GM18951 (cell line): ENCODE results near the gene ARHGEF5.
"Not testable (repeated sequence)": the region's sequence is repeated elsewhere in the genome, so short reads cannot be mapped to it uniquely, and the experiment has no call there.

Source experiments
- POLR2A ChIP-seq: IDR thresholded peaks from 4 replicates; pipeline ENCODE4 v1.6.1; 2011; ENCODE audit warnings: mild to moderate bottlenecking; ENCODE audit not compliant: insufficient read length, insufficient read depth; ENCODE audit errors: extremely low read depth
- in situ Hi-C: fragments of 300-500 bp; cut with MboI; formaldehyde crosslinking; loops from one replicate; pipeline ENCODE4 v1.12.0; 2022; ENCODE audit warnings: low sequenced_read_pairs, mixed read lengths, inconsistent platforms; ENCODE audit not compliant: unreplicated experiment

The ARHGEF5 gene

DNA sequence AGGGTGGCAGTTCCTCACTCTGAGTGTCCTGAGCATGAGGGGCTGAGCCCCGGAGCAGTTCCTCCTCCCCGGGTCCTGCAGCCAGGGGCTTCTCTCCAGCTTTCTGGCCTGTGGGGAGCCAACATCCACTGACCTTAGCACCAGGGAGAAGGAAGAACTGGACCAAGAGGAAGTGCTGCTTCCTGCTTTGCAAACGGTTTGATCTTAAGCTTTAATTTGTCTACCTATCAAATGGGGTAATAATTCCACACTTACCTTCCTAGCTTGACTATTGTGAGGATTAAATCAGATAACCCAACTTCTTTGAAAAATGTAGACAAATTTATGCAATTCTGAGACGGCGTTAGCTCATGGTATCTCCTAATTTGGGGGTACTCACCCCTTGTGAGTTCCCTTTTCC, 46.3 kb downstream of the ARHGEF5 start:
- TF ChIP-seq POLR2A: no peak
- in situ Hi-C loops: no loop called here

DNA sequence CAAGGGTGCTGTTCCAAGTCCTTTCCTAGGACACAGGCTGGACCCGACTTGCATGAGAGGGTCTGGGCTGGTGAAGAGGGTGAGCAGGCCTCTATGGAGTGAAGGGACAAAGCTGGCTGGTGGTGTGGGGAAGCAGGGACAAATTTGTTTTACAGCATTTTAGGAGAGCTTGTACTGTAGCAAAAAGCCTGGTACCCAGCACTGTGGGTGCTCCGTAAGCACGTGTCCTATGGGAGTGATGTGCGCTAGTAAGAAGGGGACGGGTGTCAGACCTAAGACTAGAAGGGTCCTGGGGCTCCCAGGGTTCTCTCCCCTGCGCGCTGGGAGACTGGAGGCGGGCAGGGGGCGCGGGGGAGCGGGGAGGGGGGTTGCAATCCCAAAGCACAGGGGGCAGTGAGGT, 47.9 kb downstream of the ARHGEF5 start:
- TF ChIP-seq POLR2A: no peak
- in situ Hi-C loops: no loop called here

DNA sequence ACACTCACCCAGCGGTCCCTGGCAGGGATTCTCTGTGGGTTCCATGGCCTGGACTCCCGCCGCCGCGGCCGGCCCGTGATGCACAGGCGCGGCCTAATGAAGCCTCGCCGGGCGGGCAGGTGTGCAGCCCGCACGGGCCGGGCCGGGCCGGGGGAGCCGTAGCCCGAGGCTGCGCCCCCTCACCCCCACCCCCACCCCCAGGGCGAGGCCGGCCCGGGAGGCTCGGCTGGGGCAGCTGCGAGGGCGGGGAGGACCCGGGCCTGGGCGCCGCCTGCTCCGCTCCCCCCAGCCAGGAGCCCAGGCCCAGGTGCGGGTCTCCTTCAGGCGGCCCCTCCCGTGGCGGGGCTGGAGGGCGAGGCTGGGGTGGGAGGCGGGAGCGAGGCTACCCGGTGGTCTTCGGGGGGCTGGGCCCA, 48.5 kb downstream of the ARHGEF5 start, which contains the start of gene NOBOX:
NOBOX (minus strand) TSS at position 45 of the 413 bp plus-strand sequence.
- in situ Hi-C loops: no loop called here

DNA sequence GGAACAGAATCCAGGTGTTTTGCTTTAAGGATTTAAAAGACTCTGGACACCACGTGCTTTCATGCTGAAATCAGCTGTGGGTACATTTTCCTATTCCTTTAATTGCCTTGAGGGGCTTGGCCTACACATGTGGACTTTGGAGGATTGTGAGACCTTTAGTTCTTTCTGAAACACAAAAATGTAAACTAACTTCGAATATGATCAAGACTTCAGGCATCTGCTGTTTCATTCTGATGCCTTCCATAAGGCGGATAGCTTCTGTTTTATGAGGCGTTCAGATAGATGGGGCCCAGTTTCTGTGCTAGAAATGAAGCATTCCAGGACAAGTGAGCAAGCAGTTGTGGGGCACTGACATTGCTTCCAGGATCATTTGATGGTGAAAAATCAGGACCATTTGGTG, 49.7 kb downstream of the ARHGEF5 start:
- TF ChIP-seq POLR2A: no peak
- in situ Hi-C loops: no loop called here

More for the DNA sequence above, 48.5 kb downstream of the ARHGEF5 start, which contains the start of gene NOBOX:
- TF ChIP-seq POLR2A: no peak

DNA sequence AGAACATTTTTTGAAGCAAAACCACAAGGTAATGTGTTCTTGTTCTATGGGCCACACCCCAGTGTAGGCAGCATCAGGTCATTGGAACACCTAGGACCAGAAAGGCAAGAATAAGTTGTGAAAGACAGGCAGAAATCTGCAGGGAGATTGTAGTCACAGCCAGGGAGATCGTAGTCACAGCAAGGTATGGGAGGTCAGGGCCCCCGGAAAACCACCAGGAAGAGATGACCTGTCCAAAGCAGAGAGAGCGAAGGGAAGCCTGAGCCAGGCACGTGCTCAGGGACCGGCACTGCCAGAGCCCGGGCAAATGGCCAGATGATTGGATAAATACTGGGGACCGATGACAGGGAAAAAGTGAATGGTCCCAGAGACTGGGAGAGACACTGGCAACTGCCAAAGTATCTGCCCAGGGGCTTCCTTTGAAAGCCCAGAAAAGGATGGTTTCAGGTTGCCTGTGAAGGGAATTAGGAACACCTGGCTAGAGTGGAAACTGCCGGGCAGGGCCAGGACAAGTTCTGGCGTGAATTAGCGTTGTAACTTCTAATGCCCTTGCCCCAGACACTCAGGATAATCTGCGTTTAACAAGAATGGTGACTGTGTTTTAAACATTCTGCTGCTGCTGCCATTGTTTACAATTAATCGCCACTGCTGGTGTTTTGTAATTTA, 52.2 kb downstream of the ARHGEF5 start:
- in situ Hi-C loops: no loop called here
- no peak for TF ChIP-seq POLR2A

DNA sequence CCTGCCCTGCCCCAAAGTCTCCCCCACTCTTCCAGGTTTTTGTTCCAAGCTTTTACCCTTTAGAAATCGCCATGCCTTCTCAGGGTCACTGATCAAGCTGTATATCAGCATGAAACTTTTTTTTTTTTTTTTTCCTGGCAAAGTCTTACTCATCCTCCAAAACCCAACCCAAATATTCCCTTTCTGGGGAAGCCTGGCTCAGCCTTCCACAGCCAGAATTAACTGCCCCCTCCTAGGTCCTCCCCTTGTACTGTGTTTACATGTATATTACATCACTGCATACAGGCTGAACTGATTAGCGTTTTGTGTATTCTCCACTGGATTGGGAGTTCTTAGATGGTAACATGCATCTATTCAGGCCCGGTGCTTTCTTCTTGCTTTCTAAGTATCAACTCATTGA, 52.9 kb downstream of the ARHGEF5 start:
- in situ Hi-C loops: no loop called here
- TF ChIP-seq POLR2A: no peak

DNA sequence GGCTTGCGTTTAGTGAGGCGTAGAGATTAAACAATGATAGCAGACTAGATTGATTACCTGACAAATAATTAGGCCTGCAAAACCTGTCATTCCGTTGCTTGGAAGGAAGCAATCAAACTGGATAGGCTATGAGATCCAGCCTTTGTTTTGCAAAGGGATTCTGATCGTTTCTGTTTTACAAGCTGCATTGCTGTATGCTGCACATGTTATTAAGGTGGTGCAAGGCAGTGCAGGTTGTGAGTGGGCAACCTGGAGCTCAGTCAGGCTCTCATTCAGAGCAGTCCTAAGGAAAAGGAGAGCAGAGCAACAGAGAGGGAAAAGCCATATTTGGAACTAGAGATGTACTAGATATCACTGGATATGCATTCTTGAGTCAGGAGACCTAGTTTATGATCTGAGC, 55.2 kb downstream of the ARHGEF5 start:
- TF ChIP-seq POLR2A: no peak
- in situ Hi-C loops: no loop called here

DNA sequence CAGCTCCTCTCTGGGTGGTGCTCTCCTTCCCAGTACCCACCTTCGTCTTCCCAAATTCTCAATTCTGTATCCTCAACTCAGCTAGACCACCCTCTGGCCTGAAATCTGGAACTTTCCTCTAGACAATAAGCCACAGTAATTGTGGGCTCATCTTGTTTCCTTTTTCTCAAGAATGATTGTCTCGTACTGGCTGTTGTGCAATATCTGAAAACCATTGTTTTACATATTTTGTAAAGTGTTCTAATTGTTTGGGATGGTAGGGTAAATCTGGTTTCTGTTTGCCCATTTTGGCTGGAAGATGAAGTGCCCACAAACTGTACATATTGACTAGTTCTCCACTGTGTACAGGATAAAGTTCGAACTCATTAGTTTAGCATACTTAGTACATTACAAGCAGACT, 59.6 kb downstream of the ARHGEF5 start:
- in situ Hi-C loops: no loop called here

DNA sequence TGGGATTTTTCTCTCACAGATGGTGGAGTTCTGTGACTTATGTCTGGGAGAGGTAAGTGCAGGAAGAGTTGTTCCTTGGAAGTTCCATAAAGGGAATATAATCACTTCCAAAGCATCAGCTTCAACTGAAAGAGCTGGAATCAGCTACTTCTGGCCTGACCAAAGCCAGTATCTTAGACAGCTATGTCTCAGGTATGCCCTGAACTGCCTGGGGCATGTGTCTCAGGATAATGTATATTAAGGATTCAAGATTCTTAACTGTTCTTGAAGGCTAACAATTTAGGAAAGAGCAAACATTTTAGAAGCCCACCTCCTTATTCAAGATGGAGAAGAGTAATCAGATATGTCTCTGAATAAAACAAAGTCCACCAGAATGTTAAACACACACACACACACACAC, 60.7 kb downstream of the ARHGEF5 start:
- no peak for TF ChIP-seq POLR2A
- in situ Hi-C loops: no loop called here

More for the DNA sequence above, 59.6 kb downstream of the ARHGEF5 start:
- TF ChIP-seq POLR2A: no peak

DNA sequence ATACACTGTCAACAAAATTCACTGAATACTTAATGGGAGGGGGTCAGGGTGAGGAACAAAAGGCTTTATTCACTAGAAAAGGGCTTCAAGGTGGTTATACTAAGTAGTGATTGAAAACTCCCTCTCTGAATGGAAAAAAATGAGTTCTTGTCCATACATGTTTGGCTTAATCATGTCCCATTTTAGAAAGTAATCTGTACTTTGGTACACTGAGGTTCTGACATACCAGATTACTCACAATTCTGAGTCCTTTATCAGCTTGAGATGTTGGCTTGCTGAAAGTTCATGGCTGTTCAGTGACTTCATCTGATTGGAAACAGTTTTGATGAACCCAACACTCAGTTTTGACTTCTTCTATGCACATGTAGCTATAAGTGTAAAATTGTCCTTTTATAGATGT, 61.1 kb downstream of the ARHGEF5 start:
- no peak for TF ChIP-seq POLR2A

DNA sequence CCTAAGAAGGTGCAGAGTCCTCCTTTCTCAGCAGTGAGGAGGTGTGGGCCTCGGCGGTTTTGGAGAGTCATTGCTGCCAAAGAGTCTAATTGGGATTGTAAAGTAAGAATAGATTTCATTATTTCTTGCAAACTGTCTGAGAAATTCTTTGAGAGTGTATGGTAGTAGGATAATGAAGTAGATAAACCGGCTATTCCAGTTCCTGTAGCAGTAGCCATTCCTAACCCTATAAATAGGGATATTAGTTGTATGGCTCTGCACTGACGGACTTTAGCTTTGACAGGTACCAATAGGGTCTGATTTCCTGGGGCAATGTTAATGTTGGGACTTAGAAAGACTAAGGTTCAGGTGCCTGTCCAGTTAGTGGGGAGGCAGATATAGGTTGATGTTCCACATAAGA, 63.7 kb downstream of the ARHGEF5 start:
- in situ Hi-C loops: not testable (repeated sequence)

More for the DNA sequence above, 61.1 kb downstream of the ARHGEF5 start:
- in situ Hi-C loops: no loop called here

DNA sequence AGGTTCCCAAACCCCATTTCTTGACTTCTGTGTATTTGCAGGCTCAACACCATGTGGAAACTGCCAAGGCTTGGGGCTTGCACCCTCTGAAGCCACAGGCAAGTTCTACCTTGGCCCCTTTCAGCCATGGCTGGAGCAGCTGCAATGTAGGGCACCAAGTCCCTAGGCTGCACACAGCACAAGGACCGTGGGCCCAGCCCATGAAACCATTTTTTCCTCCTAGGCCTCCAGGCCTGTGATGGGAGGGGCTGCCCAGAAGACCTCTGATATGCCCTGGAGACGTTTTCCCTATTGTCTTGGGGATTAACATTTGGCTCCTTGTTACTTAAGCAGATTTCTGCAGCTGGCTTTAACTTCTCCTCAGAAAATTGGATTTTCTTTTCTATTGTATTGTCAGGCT, 72.3 kb downstream of the ARHGEF5 start:
- in situ Hi-C loops: not testable (repeated sequence)

DNA sequence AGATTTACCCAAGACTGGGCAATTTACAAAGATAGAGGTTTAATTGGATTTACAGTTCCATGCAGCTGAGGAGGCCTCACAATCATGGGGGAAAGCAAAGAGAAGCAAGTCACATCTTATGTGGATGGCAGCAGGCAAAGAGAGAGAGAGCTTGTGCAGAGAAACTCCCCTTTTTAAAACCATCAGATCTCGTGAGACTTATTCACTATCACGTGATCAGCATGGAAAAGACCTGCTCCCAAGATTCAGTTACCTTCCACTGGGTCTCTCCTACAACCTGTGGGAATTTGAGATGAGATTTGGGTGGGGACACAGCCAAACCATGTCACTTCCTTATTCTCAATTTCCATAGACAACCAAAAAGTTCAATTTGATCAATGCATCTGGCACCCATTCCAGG, 73.2 kb downstream of the ARHGEF5 start:
- no peak for TF ChIP-seq POLR2A
- in situ Hi-C loops: no loop called here
